ENCODE measurements around the gene PPP1R9A.

- no peak for TF ChIP-seq CTCF (IDR thresholded peaks at IDR 0.05 in 2 of 3, conservative IDR thresholded peaks at IDR 0.05 in 1 of 3; ENCODE audit: borderline replicate concordance in 1 of 3, insufficient read depth in 1 of 3, low read depth in 2 of 3, low read length in 2 of 3)
- no peak for TF ChIP-seq POLR2A (IDR thresholded peaks at IDR 0.05; ENCODE audit: borderline replicate concordance, extremely low read depth, insufficient read depth, insufficient read length)
- TF ChIP-seq CEBPB (IDR thresholded peaks at IDR 0.05; ENCODE audit: low read depth): no peak
- TF ChIP-seq YY1 (IDR thresholded peaks at IDR 0.05; ENCODE audit: extremely low read depth, insufficient replicate concordance, low read depth, low read length): no peak
- TF ChIP-seq EZH2phosphoT487 (IDR thresholded peaks at IDR 0.05; ENCODE audit: borderline replicate concordance): no peak
These were observed 91.6 kb downstream of the PPP1R9A start for GRCh38 chr7:94999069-94999351.
